Neutrophil (primary cell): ENCODE results near the gene CD300LF.
A peak's percentile ranks its signal among the peaks of the same experiment; 100 is the strongest.

Experiments
- H3K27ac ChIP-seq: fragments of 200-600 bp; sonication (generic); 2 replicates; pipeline ENCODE4 v1.5.1; 2016; ENCODE audit warnings: mild to moderate bottlenecking, moderate library complexity
- H3K27me3 ChIP-seq: fragments of 200-600 bp; sonication (generic); 2 replicates; pipeline ENCODE4 v1.6.0; 2016; ENCODE audit warnings: mild to moderate bottlenecking
- H3K36me3 ChIP-seq: fragments of 200-600 bp; sonication (generic); 2 replicates; pipeline ENCODE4 v1.5.1; 2017
- H3K4me1 ChIP-seq, 2 experiments: fragments of 200-600 bp in 1 of 2; sonication (generic) in 1 of 2; 1 replicate in 1 of 2; 2 replicates in 1 of 2; pipeline versions ENCODE4 v1.5.1 to v1.6.1; 2013 to 2016; ENCODE audit warnings: low read depth in 1 of 2, low read length in 1 of 2, mild to moderate bottlenecking in 1 of 2, moderate library complexity in 1 of 2; ENCODE audit not compliant: control insufficient read depth in 1 of 2, insufficient read depth in 1 of 2
- H3K4me3 ChIP-seq, 2 experiments: fragments of 200-600 bp in 1 of 2; sonication (generic) in 1 of 2; 1 replicate in 1 of 2; 2 replicates in 1 of 2; pipeline ENCODE4 v1.5.1; 2013 to 2016; ENCODE audit warnings: low read depth in 1 of 2, low read length in 1 of 2, mild to moderate bottlenecking in 1 of 2, moderate library complexity in 1 of 2
- H3K9me3 ChIP-seq: fragments of 200-600 bp; sonication (generic); 2 replicates; pipeline ENCODE4 v1.5.1; 2016
- CTCF ChIP-seq: fragments of 200-600 bp; sonication (generic); IDR thresholded peaks from 2 replicates; pipeline ENCODE4 v1.5.1; 2016; ENCODE audit warnings: antibody characterized with exemption

The CD300LF gene

GRCh38 chr17:74742978-74743545, 30.3 kb upstream of the CD300LF start:
- Histone ChIP-seq H3K27me3 (no peaks in the 10 kb centered on the region), H3K4me1 (peaks cover 99 to 100% of the 10 kb centered on the region in 2 experiments), H3K36me3 (peaks cover 38% of the 10 kb centered on the region), H3K9me3 (no peaks in the 10 kb centered on the region), H3K4me3 (peak overlapping the region; percentile 53 to 89), H3K27ac (peak overlapping the region; percentile 98)
- no peak for TF ChIP-seq CTCF

GRCh38 chr17:74742153-74742515, 29.4 kb upstream of the CD300LF start:
- H3K4me1 ChIP-seq: peaks cover 98% of the 10 kb centered on the region in 2 experiments
- H3K9me3 ChIP-seq: no peaks in the 10 kb centered on the region
- peak overlapping the region; percentile 53 to 89 for H3K4me3 ChIP-seq
- TF ChIP-seq CTCF: no peak
- H3K27me3 ChIP-seq: no peaks in the 10 kb centered on the region
- H3K27ac ChIP-seq: peak overlapping the region; percentile 98
- peaks cover 38% of the 10 kb centered on the region for H3K36me3 ChIP-seq

- Histone ChIP-seq H3K4me3 (peak overlapping the region; percentile 23 to 89), H3K4me1 (peaks cover 94 to 95% of the 10 kb centered on the region in 2 experiments), H3K27me3 (no peaks in the 10 kb centered on the region), H3K36me3 (peaks cover 26% of the 10 kb centered on the region), H3K27ac (peak overlapping the region; percentile 98), H3K9me3 (no peaks in the 10 kb centered on the region)
- no peak for TF ChIP-seq CTCF
These were observed 28.1 kb upstream of the CD300LF start for GRCh38 chr17:74740641-74741387.

DNA sequence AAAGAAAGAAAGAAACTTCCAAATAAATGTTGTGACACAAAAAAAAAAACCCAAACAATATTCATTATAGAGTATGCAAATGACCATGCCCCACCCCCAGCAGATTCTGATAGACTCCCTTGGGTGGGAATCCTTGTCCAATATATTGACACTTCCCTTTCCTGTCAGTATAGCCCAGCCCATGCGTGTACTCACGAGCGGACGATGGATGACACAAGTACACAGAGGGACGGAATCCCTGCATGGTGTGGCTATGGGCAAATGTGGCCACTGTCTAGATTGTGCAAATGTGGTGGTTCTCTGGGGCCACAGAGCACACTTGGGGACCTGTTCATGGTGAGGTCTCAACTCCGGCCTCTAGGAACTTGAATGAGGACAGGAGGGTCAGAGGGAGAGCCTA, 27.4 kb upstream of the CD300LF start:
- TF ChIP-seq CTCF: no peak
- peaks cover 90 to 93% of the 10 kb centered on the region in 2 experiments for H3K4me1 ChIP-seq
- no peaks in the 10 kb centered on the region for H3K9me3 ChIP-seq
- peak overlapping the region; percentile 4 to 89 for H3K4me3 ChIP-seq
- H3K36me3 ChIP-seq: peaks cover 20% of the 10 kb centered on the region
- H3K27me3 ChIP-seq: no peaks in the 10 kb centered on the region
- peak overlapping the region; percentile 98 for H3K27ac ChIP-seq

GRCh38 chr17:74739227-74739831, 26.6 kb upstream of the CD300LF start:
- peak overlapping the region; percentile 98 for H3K27ac ChIP-seq
- H3K9me3 ChIP-seq: no peaks in the 10 kb centered on the region
- H3K4me3 ChIP-seq: peak overlapping the region; percentile 82 to 89
- H3K36me3 ChIP-seq: peaks cover 15% of the 10 kb centered on the region
- TF ChIP-seq CTCF: no peak
- H3K4me1 ChIP-seq: peaks cover 81 to 86% of the 10 kb centered on the region in 2 experiments
- no peaks in the 10 kb centered on the region for H3K27me3 ChIP-seq
